Trophoblast cell (in vitro differentiated cells and primary cell): ENCODE measurements around the gene ARFIP2.

Experiments
- DNase-seq, 2 donors: peaks; one replicate each; pipeline ENCODE4 v3.0.0-alpha.2; 2016
- H2AFZ ChIP-seq: 2 replicates; pipeline ENCODE4 v1.6.1; 2013; ENCODE audit warnings: low read length, moderate library complexity, mild to moderate bottlenecking; ENCODE audit not compliant: insufficient read depth, poor library complexity
- H2AK5ac ChIP-seq: 2 replicates; pipeline ENCODE4 v1.6.1; 2013; ENCODE audit warnings: mild to moderate bottlenecking, low read length
- H2BK120ac ChIP-seq: 2 replicates; pipeline ENCODE4 v1.6.1; 2013; ENCODE audit warnings: low read length, mild to moderate bottlenecking, moderate library complexity; ENCODE audit not compliant: insufficient read depth, poor library complexity
- H2BK12ac ChIP-seq: 2 replicates; pipeline ENCODE4 v1.6.1; 2013; ENCODE audit warnings: mild to moderate bottlenecking, low read length, moderate library complexity
- H2BK5ac ChIP-seq: 2 replicates; pipeline ENCODE4 v1.6.1; 2013; ENCODE audit warnings: low read length, low read depth, moderate library complexity, mild to moderate bottlenecking; ENCODE audit not compliant: poor library complexity
- H3K14ac ChIP-seq: 2 replicates; pipeline ENCODE4 v1.6.1; 2013; ENCODE audit warnings: mild to moderate bottlenecking, low read length
- H3K18ac ChIP-seq: 2 replicates; pipeline ENCODE4 v1.6.1; 2013; ENCODE audit warnings: mild to moderate bottlenecking, low read length
- H3K23ac ChIP-seq: 2 replicates; pipeline ENCODE4 v1.6.1; 2013; ENCODE audit warnings: low read length
- H3K27ac ChIP-seq: 2 replicates; pipeline ENCODE4 v1.5.1; 2013; ENCODE audit warnings: low read depth, mild to moderate bottlenecking, inconsistent platforms, low read length, moderate library complexity
- H3K27me3 ChIP-seq: 2 replicates; pipeline ENCODE4 v1.6.1; 2013; ENCODE audit warnings: inconsistent platforms, mild to moderate bottlenecking, low read length, moderate library complexity; ENCODE audit not compliant: insufficient read depth
- H3K36me3 ChIP-seq, 2 experiments: 1 replicate in 1 of 2; 2 replicates in 1 of 2; pipeline ENCODE4 v1.6.1; 2013; ENCODE audit warnings: low read length in 2 of 2, mild to moderate bottlenecking in 2 of 2, moderate library complexity in 1 of 2; ENCODE audit not compliant: insufficient read depth in 2 of 2, control insufficient read depth in 1 of 2
- H3K4ac ChIP-seq: 2 replicates; pipeline ENCODE4 v1.6.1; 2013; ENCODE audit warnings: low read depth, mild to moderate bottlenecking, low read length, moderate library complexity
- H3K4me1 ChIP-seq, 2 experiments: 1 replicate in 1 of 2; 2 replicates in 1 of 2; pipeline ENCODE4 v1.6.1; 2013; ENCODE audit warnings: low read length in 2 of 2, mild to moderate bottlenecking in 2 of 2, moderate library complexity in 1 of 2; ENCODE audit not compliant: insufficient read depth in 2 of 2, control insufficient read depth in 1 of 2
- H3K4me2 ChIP-seq: 2 replicates; pipeline ENCODE4 v1.6.1; 2013; ENCODE audit warnings: inconsistent platforms, mild to moderate bottlenecking, low read length, moderate library complexity
- H3K4me3 ChIP-seq: 2 replicates; pipeline ENCODE4 v1.5.1; 2013; ENCODE audit warnings: mild to moderate bottlenecking, low read depth, low read length, inconsistent platforms
- H3K79me1 ChIP-seq: one replicate; pipeline ENCODE4 v1.6.1; 2013; ENCODE audit warnings: low read length
- H3K79me2 ChIP-seq: 2 replicates; pipeline ENCODE4 v1.6.1; 2013; ENCODE audit warnings: low read length, mild to moderate bottlenecking; ENCODE audit not compliant: control insufficient read depth, insufficient read depth, poor library complexity
- H3K9ac ChIP-seq: 2 replicates; pipeline ENCODE4 v1.6.1; 2013; ENCODE audit warnings: mild to moderate bottlenecking, low read length
- H3K9me3 ChIP-seq: 2 replicates; pipeline ENCODE4 v1.6.1; 2013; ENCODE audit warnings: low read depth, mild to moderate bottlenecking, control low read depth, inconsistent platforms, low read length; ENCODE audit not compliant: insufficient read depth
- H4K12ac ChIP-seq: 2 replicates; pipeline ENCODE4 v1.6.1; 2013; ENCODE audit warnings: low read depth, mild to moderate bottlenecking, low read length, moderate library complexity
- H4K8ac ChIP-seq: 2 replicates; pipeline ENCODE4 v1.6.1; 2013; ENCODE audit warnings: low read depth, mild to moderate bottlenecking, low read length, moderate library complexity
- H4K91ac ChIP-seq: one replicate; pipeline ENCODE4 v1.6.1; 2013; ENCODE audit warnings: low read depth, mild to moderate bottlenecking, low read length, moderate library complexity

ARFIP2 gene

DNA sequence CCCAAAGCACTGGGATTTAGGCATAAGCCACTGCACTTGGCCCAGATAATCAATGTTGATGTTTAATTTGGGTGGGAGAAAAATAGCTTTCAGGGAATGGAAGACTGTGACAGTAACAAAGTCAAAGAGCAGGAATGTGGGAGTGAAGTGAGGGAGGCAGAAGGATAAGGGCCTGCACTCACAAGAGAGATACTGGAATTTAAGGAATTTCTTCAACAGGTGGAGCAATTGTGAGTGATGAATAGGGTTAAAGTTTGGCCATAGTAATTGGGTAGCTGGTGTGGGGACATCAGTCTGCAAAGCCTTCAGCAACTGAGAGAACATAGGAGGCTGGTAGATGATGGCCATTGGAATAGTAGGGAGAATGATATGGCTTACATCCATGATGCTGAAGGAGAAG lies 53.6 kb downstream of the ARFIP2 start:
- Histone ChIP-seq H3K18ac (no peak overlapping the region), H3K23ac (no peak overlapping the region), H3K14ac (no peak overlapping the region), H2BK5ac (no peak overlapping the region), H3K9me3 (no peaks in the 10 kb centered on the region), H3K4me1 (peaks cover 10 to 11% of the 10 kb centered on the region in 2 experiments), H3K36me3 (no peaks in the 10 kb centered on the region), H3K27ac (no peak overlapping the region), H2AFZ (no peak overlapping the region), H3K79me1 (peaks cover 3% of the 10 kb centered on the region), H2BK120ac (no peak overlapping the region), H3K4ac (no peak overlapping the region), H4K12ac (no peak overlapping the region), H3K27me3 (no peaks in the 10 kb centered on the region), H3K79me2 (no peaks in the 10 kb centered on the region), H3K4me3 (no peak overlapping the region), H4K91ac (no peak overlapping the region), H2BK12ac (no peak overlapping the region), H2AK5ac (no peak overlapping the region), H3K9ac (no peak overlapping the region), H3K4me2 (no peak overlapping the region), H4K8ac (no peak overlapping the region)
- no peak for DNase-seq
